ENCODE measurements around the gene PLS1.
A peak's percentile ranks its signal among the peaks of the same experiment; 100 is the strongest.

Gene PLS1

GRCh38 chr3:142644502-142644901, 48.3 kb downstream of the PLS1 start:
- H3K27ac ChIP-seq (ENCODE audit: poor library complexity, severe bottlenecking) = peak overlapping the region; percentile 87

GRCh38 chr3:142645236-142645793, 49.1 kb downstream of the PLS1 start:
- Histone ChIP-seq H3K4me3 (ENCODE audit: severe bottlenecking) (no peak overlapping the region), H3K27me3 (ENCODE audit: insufficient read depth, poor library complexity, severe bottlenecking) (no peaks in the 10 kb centered on the region), H3K27ac (ENCODE audit: poor library complexity, severe bottlenecking) (peak overlapping the region; percentile 87), H3K4me1 (ENCODE audit: insufficient read depth, poor library complexity, severe bottlenecking) (peaks cover 31% of the 10 kb centered on the region), H3K9me3 (ENCODE audit: severe bottlenecking) (no peaks in the 10 kb centered on the region), H3K36me3 (ENCODE audit: low read depth) (no peaks in the 10 kb centered on the region)
- no peak for TF ChIP-seq CTCF (IDR thresholded peaks at IDR 0.05; ENCODE audit: poor library complexity, severe bottlenecking)
- ATAC-seq (ENCODE audit: low read depth) (peak; percentile 91), DNase-seq (ENCODE audit: low spot score) (no peak)

More at GRCh38 chr3:142644502-142644901, 48.3 kb downstream of the PLS1 start:
- TF ChIP-seq CTCF (IDR thresholded peaks at IDR 0.05; ENCODE audit: poor library complexity, severe bottlenecking) = no peak
- Histone ChIP-seq H3K9me3 (ENCODE audit: severe bottlenecking) (no peaks in the 10 kb centered on the region), H3K27me3 (ENCODE audit: insufficient read depth, poor library complexity, severe bottlenecking) (no peaks in the 10 kb centered on the region), H3K4me1 (ENCODE audit: insufficient read depth, poor library complexity, severe bottlenecking) (peaks cover 31% of the 10 kb centered on the region), H3K36me3 (ENCODE audit: low read depth) (no peaks in the 10 kb centered on the region), H3K4me3 (ENCODE audit: severe bottlenecking) (no peak overlapping the region)
- no peak for ATAC-seq (ENCODE audit: low read depth)
- DNase-seq (ENCODE audit: low spot score) = no peak

- peaks cover 31% of the 10 kb centered on the region for H3K4me1 ChIP-seq (ENCODE audit: insufficient read depth, poor library complexity, severe bottlenecking)
- DNase-seq (ENCODE audit: low spot score) (no peak), ATAC-seq (ENCODE audit: low read depth) (peak; percentile 75)
- H3K36me3 ChIP-seq (ENCODE audit: low read depth) = no peaks in the 10 kb centered on the region
- no peaks in the 10 kb centered on the region for H3K9me3 ChIP-seq (ENCODE audit: severe bottlenecking)
- H3K27me3 ChIP-seq (ENCODE audit: insufficient read depth, poor library complexity, severe bottlenecking) = no peaks in the 10 kb centered on the region
- TF ChIP-seq CTCF (IDR thresholded peaks at IDR 0.05; ENCODE audit: poor library complexity, severe bottlenecking) = no peak
- peak overlapping the region; percentile 87 for H3K27ac ChIP-seq (ENCODE audit: poor library complexity, severe bottlenecking)
- no peak overlapping the region for H3K4me3 ChIP-seq (ENCODE audit: severe bottlenecking)
These were observed 50.0 kb downstream of the PLS1 start for GRCh38 chr3:142646020-142646785.

GRCh38 chr3:142647856-142648255, 51.7 kb downstream of the PLS1 start:
- DNase-seq (ENCODE audit: low spot score) (no peak), ATAC-seq (ENCODE audit: low read depth) (peak; percentile 65)
- no peaks in the 10 kb centered on the region for H3K9me3 ChIP-seq (ENCODE audit: severe bottlenecking)
- H3K4me3 ChIP-seq (ENCODE audit: severe bottlenecking) = no peak overlapping the region
- H3K4me1 ChIP-seq (ENCODE audit: insufficient read depth, poor library complexity, severe bottlenecking) = peaks cover 31% of the 10 kb centered on the region
- no peaks in the 10 kb centered on the region for H3K36me3 ChIP-seq (ENCODE audit: low read depth)
- H3K27me3 ChIP-seq (ENCODE audit: insufficient read depth, poor library complexity, severe bottlenecking) = no peaks in the 10 kb centered on the region
- peak overlapping the region; percentile 87 for H3K27ac ChIP-seq (ENCODE audit: poor library complexity, severe bottlenecking)
- TF ChIP-seq CTCF (IDR thresholded peaks at IDR 0.05; ENCODE audit: poor library complexity, severe bottlenecking) = no peak

GRCh38 chr3:142648950-142649349, 52.8 kb downstream of the PLS1 start:
- Histone ChIP-seq H3K4me3 (ENCODE audit: severe bottlenecking) (no peak overlapping the region), H3K27me3 (ENCODE audit: insufficient read depth, poor library complexity, severe bottlenecking) (no peaks in the 10 kb centered on the region), H3K9me3 (ENCODE audit: severe bottlenecking) (no peaks in the 10 kb centered on the region), H3K4me1 (ENCODE audit: insufficient read depth, poor library complexity, severe bottlenecking) (peaks cover 31% of the 10 kb centered on the region), H3K27ac (ENCODE audit: poor library complexity, severe bottlenecking) (no peak overlapping the region), H3K36me3 (ENCODE audit: low read depth) (no peaks in the 10 kb centered on the region)
- no peak for DNase-seq (ENCODE audit: low spot score)
- no peak for ATAC-seq (ENCODE audit: low read depth)
- TF ChIP-seq CTCF (IDR thresholded peaks at IDR 0.05; ENCODE audit: poor library complexity, severe bottlenecking) = no peak

Measured in RWPE2 (cell line).